Measurements from ENCODE around the gene COQ10B.
"Not testable (repeated sequence)": the region's sequence is repeated elsewhere in the genome, so short reads cannot be mapped to it uniquely, and the experiment has no call there.

COQ10B gene

DNA sequence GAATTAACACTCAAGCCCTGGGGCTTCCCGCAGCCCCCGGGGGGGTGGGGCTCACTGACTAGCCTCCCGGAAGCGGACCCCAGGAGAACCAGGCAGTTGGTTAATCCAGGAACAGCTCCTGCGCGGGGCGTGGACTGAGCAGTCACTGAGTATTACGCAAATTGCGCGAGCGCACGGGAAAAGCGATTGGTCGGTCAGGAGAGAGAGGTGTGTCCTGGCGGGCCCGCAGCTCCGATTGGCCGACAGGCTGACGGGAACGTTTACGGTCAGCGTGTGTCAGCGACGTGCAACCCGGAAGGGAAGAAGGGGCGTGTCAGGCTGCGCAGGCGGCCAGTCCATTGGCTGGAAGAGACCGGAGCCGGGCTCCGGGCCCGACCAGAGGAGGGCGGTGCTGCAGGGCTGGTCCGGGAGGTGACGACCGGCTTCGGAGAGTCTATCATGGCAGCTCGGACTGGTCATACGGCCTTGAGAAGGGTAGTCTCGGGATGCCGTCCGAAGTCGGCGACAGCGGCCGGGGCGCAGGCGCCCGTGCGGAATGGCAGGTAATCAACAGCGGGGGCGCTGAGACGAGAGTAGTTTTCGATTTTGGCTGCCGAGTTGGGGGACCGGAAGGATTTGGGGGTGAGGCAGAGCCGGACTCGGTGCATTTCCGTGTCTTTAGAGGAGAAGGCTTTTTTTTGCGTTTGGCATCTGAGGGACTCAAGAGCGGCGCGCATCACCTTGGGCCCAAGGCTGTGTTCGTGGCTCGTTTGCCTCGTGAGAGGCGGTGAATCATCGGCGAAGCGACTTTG lies at the start of gene COQ10B:
Gene COQ10B (plus strand): TSS at position 430 of the 791 bp plus-strand sequence. CDS start 9 bp downstream, at position 439.
- FAIRE-seq: peak; percentile 97

DNA sequence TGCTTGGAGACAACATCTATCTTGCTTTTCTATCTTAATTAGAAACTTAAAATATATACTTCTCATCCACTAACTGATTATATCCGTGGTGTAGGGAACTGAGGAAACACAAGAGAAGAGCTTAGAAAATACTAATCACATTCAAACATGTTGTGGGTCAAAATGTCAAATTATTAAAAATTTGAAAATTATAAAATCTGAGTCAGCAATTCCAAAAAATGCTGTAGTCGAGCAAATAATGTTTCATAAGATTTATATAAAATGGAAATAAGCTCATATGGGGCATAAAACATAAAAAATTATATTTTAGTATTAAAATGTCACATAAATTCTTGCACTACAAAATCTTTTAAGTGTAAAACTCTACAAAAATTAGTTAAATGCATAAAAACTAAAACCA lies 47.8 kb upstream of the COQ10B start:
- FAIRE-seq: peak; percentile 6

DNA sequence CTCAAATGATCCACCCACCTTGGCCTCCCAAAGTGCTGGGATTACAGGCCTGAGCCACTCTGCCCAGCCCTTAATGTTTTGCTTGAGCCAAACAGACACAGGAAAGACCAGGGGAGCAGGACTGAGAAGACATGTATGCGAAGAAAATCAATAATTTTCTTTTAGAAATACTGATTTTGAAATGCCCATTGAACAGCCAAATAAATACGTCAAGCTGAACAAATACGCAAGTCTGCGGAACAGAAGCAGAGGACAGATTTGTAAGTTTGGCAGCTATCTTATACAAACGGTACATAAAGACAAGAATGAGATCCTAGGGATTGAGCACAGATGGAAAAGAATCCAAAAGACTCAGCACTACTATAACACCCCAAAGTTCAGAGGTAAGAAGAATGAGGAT lies 39.3 kb upstream of the COQ10B start:
- FAIRE-seq: no peak

DNA sequence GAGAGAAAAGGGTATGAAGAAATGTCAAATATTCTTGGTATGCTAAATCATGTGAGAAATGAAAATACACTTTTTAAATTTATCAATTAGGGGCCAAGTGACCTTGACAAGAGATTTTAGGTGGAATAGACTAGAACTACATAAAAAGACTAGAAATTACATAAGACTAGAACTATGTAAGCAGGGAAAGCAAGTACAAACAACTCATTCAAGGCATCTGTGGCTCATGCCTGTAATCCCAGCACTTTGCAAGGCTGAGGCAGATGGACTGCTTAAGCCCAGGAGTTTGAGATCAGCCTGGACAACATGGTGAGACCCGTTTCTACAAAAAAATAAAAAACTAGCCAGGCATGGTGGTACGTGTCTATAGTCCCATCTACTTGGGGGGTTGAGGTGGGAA lies 38.8 kb upstream of the COQ10B start:
- FAIRE-seq: no peak

DNA sequence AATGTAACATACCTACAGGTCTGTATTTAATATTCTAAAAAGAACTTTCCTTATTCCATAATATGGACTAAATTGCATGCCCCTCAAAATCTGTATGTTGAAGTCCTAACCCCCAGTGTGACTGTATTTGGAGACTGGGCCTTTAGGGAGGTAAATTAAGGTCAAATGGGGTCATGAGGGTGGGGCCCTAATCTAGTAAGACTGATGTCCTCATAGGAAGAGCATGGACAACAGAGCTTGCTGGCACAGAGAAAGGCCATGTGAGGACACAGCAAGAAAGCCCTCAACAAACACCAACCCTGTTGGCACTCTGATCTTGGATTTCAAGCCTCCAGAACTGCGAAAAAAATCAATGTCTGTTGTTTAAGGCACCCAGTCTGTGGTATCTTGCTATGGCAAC lies 37.1 kb upstream of the COQ10B start:
- no peak for FAIRE-seq

DNA sequence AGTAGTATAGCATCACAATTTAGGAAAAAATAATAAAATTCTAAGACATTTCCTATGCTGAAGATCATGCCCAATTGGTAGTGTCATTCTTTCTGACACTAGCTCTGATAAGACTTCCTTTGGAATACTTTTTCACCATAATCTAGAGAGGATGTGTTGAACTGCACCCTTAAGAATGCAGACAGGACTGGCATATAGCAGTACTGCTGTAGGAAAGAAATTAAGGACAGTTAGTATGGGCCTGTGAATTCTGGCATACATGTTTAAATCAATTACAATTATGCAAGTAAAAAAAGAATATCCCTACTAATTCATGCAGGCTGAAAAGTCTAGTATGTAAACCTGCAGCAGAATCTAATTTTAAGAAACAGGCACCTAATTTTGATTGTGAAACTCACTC lies 33.9 kb upstream of the COQ10B start:
- FAIRE-seq: no peak

DNA sequence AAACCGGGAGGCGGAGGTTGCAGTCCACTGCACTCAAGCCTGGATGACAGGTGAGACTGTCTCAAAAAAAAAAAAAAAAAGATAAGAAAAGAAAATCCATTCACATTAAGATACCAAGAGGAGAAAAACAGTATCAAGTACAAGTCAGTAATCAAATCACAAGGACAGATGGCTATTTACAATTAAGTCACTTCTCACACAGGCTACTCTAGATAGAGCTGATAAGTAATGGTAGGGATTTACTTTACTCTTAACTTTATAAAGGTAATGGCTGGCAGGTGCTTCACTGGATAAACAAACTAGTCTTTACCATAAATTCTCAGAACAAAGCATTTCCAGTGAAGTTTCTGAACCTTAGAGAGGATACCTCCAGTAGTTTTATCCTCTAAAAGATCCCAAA lies 30.0 kb upstream of the COQ10B start:
- no peak for FAIRE-seq

DNA sequence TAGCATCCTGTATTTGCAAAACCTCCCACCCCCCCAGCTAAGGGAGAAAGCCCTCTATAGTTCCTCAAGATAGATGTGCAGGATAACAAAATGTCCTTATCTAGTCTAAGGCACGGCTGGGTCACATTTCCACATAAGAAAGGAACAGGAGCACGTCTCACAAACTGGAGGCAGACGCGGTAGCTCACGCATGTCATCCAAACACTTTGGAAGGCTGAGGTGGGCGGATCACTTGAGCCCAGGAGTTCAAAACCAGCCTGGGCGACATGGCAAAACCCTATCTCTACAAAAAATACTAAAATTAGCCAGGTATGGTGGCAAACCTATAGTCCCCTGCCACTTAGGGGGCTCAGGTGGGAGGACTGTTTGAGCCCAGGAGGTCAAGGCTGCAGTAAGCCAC lies 27.8 kb upstream of the COQ10B start:
- no peak for FAIRE-seq

DNA sequence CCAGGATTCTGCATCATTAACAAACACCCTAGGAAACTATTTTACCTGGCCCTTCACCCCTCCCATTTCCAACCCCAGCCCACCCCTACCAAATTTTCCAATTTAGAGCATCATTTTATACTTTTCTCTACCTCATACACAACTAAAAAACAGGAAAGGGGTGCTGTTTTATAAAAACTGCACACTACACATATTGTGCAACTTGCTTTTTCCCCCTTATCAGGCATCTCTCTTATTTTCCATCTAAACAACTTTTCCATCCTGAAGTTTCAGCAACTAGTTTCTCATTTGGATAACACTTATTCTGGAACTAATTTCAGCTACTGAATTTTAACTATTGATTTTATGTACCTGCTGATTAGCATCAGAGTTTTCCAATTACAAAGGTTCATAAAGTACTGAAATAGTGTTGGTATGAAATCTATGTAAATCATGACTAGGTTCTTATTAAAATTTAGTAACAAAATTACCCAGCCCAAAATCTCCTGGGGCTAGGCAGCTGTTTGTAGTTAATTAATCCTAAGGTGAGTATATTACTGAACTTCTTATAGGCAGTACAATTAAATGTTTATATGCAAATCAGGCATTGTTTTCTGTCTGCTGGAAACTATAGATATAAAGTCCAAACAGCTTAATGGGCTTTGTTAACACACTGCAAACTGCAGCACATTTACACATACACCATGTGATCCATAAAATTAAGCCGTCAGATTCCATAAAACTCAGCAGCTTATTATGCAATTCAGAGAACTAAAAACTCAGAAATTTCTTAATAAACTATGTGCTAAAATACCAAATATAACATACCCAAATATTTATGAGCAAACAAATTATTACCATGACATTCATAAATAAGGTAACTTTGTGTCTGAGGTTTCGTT lies 26.4 kb upstream of the COQ10B start:
- FAIRE-seq: no peak

DNA sequence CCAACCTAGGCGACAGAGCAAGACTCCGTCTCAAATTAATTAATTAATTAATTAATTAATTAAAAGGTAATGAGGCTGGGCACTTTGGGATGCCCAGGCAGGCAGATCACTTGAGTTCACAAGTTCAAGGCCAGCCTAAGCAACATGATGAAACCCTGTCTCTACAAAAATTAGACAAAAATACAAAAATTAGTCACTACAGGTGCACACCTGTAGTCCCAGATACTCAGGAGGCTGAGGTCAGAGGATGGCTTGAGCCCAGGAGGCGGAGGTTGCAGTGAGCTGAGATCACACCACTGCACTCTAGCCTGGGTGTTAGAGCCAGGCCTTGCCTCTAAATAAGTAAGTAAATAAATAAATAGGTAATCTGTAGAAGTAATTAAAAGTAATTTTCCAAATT lies 25.4 kb upstream of the COQ10B start:
- FAIRE-seq: no peak

DNA sequence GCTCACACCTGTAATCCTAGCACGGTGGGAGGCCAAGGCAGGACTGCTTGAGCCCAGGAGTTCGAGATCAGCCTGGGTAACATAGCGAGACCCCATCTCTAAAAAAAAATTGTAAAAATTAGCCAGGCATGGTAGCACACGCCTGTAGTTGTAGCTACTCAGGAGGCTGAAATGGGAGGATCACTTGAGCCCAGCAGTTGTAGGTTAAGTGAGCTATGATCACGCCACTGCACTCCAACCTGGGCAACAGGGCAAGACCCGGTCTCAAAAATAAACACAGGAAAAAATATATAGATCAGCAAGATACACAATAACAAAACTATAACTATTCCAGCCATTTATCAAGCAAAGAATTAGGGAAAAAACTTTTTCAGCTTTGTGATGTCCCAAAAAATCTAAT lies 21.5 kb upstream of the COQ10B start:
- FAIRE-seq: no peak

DNA sequence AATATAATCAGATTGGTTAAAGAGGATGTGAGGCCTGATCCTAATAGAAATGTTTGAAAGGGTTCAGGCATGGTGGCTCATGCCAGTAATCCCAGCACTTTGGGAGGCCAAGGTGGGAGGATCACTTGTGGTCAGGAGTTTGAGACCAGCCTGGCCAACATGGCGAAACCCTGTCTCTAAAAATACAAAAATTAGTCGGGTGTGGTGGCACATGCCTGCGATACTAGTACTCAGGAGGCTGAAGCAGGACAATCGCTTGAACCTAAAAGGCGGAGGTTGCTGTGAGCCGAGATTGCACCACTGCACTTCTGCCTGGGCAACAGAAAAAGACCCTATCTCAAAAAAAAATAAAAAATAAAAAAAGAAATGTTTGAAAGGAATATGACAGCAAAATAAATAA lies 20.8 kb upstream of the COQ10B start:
- FAIRE-seq: not testable (repeated sequence)

DNA sequence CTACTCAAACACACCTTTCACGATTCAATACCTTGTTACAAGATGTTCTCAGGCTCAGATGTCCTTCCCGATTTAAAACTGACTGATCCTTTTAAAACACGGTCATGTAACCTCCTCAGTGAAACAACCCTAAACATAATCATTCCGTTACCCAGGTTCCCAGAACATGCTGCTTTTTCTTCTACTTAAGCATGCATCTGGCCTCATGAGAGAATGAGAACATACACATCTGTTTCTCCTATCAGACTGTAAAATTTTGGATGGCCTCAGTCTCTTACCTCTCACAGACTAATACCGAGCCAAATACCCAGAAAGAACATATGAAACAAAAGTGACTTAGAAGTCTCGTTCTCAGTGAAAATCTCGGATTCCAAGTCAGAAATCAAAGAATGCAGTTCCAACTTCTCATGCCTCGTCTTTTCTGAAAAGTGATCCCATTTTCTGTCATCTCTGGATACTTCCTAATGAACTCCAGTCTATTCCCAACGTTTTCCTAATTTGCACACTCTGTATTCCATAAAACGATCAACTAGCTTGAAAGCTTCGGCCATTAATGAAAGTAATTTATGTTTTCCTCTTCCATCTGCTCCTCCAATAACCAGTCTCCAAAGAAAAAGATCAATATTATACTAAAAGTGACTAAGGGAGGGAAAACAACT lies 19.4 kb upstream of the COQ10B start:
- no peak for FAIRE-seq

DNA sequence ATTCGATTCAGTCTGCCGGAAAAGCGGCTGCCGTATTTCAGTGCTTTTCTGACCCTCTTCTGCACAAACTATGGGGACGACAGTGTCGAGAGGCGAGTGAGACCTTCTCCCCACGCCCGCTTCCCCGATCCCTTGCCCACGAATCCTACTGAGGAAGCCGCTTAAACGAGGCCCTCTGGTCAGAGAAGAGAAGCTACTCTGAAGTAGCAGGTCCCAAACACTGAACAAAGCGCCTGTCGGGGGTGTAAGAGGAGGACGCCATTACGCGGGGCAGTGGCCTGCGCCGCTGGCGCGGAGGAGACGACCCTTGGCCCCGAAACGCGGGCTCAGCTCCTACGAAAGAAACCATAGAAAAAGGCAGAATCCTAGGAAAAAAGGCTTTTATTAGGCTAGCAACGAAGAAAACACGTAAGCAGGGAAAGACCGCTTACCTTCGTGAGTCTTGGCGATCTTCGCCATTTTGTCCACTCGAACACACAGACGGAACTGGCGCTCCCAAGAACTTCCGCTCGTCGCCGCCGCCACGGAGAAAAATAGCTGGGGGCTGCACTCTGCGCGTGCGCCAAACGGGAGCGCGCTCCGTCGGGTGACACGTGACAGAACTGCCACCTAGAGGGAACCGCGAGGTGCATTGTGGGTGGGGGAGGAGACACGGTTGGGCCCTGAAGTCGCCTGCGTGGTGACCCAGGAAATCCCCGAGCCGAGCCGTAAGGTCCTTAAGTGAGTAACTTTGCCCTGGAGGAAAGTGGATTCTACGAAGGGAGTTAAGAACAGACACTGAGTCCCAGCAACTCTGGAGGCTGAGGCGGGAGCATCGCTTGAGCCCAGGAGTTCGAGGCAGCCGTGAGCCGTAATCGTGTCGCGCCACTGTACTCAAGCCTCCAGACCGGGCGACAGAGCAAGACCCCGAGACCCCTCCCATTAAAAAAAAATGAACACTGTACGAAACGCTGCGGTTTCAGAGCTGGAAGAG lies 18.5 kb upstream of the COQ10B start, which contains the start of gene SF3B1:
Gene SF3B1 (minus strand): TSS at position 488 of the 973 bp plus-strand sequence. CDS start 29 bp downstream, at position 459.
- FAIRE-seq: peak; percentile 91

DNA sequence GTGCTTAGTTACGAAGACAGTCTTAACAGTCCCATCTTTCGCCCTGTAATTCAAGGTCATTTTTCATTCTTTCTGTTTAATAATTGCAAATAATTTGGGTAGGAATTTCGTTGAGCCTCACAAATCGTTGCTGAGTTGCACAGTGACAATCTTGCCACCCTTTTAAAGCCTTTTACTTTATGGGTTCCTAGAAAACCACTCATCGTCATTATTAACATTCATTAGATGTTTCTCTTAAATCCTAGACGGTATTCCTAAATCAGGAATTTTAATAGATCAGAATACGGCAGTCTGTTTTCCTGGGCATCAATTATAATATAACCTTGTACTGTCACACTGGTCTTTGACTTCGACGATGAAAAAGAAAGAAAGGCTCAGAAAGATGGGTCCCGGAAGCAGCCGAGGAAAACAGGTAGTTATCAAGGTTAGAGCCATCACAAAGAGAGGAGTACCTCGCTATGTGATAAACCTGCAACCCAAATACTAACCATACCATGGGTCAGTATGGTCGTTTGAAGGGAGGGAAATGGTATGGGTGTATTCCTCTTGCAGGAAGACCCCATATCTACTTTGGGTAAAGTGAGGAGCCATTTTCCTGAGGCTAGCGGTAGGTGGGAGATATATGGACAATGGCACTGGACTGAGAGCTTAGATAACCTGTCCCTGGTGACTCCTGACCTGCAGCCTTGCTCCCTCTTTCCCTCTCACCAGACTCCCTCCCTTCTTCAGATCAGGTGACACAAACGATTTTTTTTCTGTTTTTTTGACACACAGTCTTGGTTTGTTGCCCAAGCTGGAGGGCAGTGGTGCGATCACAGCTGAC lies 17.5 kb upstream of the COQ10B start:
- FAIRE-seq: no peak

DNA sequence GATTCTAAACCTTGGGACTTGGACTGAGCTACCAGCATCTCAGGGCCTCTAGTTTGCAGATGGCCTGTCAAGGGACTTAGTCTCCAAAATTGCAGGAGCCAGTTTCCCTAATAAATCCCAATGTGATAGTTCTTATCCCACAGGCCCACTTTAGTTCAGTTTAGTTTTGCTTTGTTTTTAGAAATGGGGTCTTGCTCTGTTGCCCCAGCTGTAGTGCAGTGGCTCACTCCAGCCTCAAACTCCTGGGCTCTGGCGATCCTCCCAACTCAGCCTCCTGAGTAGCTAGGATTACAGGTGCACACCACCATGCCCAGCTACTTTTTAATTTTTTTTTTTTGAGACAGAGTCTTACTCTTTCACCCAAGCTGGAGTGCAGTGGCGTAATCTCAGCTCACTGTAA lies 16.0 kb upstream of the COQ10B start:
- no peak for FAIRE-seq

DNA sequence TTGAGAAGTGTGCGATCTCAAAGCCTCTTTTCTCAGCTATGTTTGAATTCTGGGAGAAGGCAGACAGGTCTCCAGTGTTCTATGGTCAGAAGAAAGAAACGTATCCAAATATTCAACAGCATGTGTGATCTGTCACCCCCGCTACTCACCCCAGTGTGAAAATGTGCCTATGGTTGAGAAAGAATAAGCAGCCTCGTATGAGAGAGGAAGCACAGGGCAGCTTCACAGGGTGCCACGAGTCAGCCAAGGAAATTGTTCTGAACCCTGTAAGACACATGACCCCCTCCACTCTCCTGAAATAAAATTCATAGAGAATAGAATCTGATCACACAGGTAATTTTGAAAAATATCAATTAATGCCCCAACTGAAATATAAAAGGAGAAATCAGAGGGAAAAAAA lies 10.5 kb upstream of the COQ10B start:
- no peak for FAIRE-seq

DNA sequence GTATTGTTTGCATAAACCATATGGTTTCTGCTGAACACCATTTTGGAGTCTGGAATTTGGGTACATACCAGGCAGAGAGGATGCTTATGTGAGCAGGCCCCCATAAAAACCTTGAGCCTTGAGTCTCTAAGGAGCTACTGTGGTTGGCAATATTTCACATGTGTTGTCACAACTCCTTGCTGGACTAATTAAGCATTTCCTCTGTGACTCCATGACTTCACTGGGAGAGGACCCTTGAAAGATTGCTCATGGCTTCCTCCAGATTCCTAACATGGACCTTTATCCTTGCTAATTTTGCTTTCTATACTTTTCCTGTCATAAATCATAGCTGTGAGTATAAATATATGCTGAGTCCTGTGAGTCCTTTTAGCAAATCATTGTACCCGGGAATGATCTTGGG lies 7.6 kb upstream of the COQ10B start:
- no peak for FAIRE-seq

DNA sequence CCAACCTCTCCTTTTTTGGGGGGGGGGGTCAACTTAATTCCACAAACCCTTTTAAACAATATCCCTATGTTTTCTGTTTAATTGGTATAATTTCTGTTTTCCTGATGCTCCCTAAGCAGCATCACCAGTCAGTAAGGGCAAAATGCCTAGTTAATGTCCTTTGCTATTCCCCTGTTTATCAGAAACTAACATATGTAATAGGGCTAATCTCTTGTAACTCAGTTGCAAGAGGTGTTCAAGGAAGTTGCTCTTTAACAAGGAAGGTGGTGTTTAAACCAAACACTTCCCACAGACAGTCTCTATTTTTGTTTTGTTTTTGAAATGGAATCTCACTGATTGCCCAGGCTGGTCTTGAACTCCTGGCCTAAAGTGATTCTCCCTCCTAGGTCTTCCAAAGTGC lies 6.5 kb upstream of the COQ10B start:
- no peak for FAIRE-seq

DNA sequence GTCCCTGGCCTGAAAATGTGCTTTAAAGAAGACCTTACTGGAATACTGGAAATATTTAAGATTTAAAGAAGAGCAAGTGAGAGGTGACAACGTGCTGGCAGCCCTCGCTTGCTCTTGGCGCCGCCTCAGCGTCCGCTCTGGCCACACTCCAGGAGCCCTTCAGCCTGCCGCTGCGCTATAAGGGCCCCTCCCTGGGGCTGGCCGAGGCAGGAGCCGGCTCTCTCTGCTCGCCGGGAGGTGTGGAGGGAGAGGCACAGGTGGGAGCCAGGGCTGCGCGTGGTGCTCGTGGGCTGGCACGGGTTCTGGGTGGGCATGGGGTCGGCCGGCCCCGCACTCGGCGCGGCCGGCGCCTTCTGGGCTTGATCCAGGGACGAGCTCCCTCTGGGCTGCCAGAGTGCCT lies 2.9 kb upstream of the COQ10B start:
- no peak for FAIRE-seq

DNA sequence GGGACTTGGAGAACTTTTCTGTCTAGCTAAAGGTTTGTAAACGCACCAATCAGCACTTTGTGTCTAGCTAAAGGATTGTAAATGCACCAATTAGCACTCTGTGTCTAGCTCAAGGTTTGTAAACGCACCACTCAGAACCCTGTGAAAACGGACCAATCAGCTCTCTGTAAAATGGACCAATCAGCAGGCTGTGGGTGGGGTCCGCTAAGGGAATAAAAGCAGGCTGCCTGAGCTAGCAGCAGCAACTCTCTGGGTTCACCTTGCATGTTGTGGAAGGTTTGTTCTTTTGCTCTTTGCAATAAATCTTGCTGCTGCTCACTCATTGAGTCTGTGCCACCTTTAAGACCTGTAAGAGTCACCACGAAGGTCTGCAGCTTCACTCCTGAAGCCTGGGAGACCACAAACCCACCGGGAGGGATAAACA lies 2.4 kb upstream of the COQ10B start:
- not testable (repeated sequence) for FAIRE-seq
